GM11168 (cell line): ENCODE data around the gene GSN.

Source experiments
- in situ Hi-C: fragments of 300-500 bp; cut with MboI; formaldehyde crosslinking; loops from one replicate; pipeline ENCODE4 v1.12.0; 2022; ENCODE audit warnings: low sequenced_read_pairs; ENCODE audit not compliant: unreplicated experiment

GSN gene

GRCh38 chr9:121242219-121242958 lies 25.6 kb upstream of the GSN start:
- in situ Hi-C loops, result no loop called here

GRCh38 chr9:121242959-121243346 lies 25.0 kb upstream of the GSN start:
- in situ Hi-C loops, result no loop called here

- in situ Hi-C loops, result no loop called here
These were observed 21.0 kb upstream of the GSN start for GRCh38 chr9:121246821-121247561.

- in situ Hi-C loops, result no loop called here
These were observed 18.4 kb upstream of the GSN start for GRCh38 chr9:121249563-121249962.

- in situ Hi-C loops, result no loop called here
These were observed 15.7 kb upstream of the GSN start for GRCh38 chr9:121252104-121252851.

- in situ Hi-C loops, result no loop called here
These were observed 14.8 kb upstream of the GSN start for GRCh38 chr9:121253162-121253561.

GRCh38 chr9:121253821-121254501 lies 14.0 kb upstream of the GSN start:
- in situ Hi-C loops, result no loop called here

GRCh38 chr9:121259498-121259897 lies 8.5 kb upstream of the GSN start:
- in situ Hi-C loops, result no loop called here

- in situ Hi-C loops, result no loop called here
These were observed 8.0 kb upstream of the GSN start for GRCh38 chr9:121259935-121260334.

GRCh38 chr9:121260457-121261106 lies 7.4 kb upstream of the GSN start:
- in situ Hi-C loops, result no loop called here

GRCh38 chr9:121261107-121261460 lies 6.9 kb upstream of the GSN start:
- in situ Hi-C loops, result no loop called here

- in situ Hi-C loops, result no loop called here
These were observed 6.2 kb upstream of the GSN start for GRCh38 chr9:121261755-121262154.

- in situ Hi-C loops, result no loop called here
These were observed 5.5 kb upstream of the GSN start for GRCh38 chr9:121262423-121262822.

GRCh38 chr9:121262953-121263352 lies 5.0 kb upstream of the GSN start:
- in situ Hi-C loops, result no loop called here

GRCh38 chr9:121266356-121266755 lies 1.6 kb upstream of the GSN start:
- in situ Hi-C loops, result no loop called here

- in situ Hi-C loops, result no loop called here
These were observed 884 bp upstream of the GSN start for GRCh38 chr9:121266906-121267650.

GRCh38 chr9:121268598-121268850 lies 562 bp downstream of the GSN start:
- in situ Hi-C loops, result no loop called here

- in situ Hi-C loops, result no loop called here
These were observed 1.1 kb downstream of the GSN start for GRCh38 chr9:121268851-121269641.

GRCh38 chr9:121269642-121270254 lies 1.8 kb downstream of the GSN start:
- in situ Hi-C loops, result no loop called here
